ENCODE data around the gene BCL6B.

DNA sequence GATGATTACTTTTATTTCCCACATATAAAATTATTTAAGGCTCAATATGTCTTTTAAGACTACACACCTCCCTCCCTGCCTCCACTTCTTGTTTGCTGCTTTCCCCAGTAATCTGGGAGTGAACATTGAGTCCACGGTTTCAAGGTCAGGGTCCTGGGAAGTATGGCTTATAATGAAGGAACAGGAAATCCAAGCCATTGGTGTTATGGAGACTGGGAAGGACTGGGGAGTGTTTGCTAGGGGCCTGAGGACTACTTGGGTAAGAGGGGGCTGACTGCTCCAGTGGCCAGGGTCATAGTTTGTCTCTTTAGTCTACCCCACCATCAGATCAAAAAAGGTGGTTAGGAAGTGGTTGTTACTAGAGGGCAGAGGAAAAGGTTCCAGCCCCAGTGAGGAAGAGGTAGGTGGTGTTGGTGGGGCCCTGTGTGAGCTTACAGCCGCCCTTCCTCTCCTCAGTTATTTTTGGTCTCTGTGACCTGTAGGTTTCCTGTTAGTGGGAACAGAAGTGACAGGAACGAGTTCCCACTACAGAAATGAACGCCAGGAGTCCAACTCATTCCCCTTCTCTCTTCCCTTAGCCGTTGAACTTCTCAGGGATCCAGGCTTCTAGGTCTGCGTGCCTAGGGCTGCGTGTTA is 12.2 kb downstream of the BCL6B start:
- TF ChIP-seq, protein P1, sequence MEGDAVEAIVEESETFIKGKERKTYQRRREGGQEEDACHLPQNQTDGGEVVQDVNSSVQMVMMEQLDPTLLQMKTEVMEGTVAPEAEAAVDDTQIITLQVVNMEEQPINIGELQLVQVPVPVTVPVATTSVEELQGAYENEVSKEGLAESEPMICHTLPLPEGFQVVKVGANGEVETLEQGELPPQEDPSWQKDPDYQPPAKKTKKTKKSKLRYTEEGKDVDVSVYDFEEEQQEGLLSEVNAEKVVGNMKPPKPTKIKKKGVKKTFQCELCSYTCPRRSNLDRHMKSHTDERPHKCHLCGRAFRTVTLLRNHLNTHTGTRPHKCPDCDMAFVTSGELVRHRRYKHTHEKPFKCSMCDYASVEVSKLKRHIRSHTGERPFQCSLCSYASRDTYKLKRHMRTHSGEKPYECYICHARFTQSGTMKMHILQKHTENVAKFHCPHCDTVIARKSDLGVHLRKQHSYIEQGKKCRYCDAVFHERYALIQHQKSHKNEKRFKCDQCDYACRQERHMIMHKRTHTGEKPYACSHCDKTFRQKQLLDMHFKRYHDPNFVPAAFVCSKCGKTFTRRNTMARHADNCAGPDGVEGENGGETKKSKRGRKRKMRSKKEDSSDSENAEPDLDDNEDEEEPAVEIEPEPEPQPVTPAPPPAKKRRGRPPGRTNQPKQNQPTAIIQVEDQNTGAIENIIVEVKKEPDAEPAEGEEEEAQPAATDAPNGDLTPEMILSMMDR (IDR thresholded peaks at IDR 0.05): no peak
- TF ChIP-seq ZFX (IDR thresholded peaks at IDR 0.05; ENCODE audit: borderline replicate concordance): no peak

Data from 22Rv1 (cell line).